SK-N-SH (cell line): ENCODE data around the gene RAB15. TPM values are rescaled to one million over a fixed set of nuclear protein-coding genes. Genes with fewer than 3 reads are reported as not detected.
A peak's percentile ranks its signal among the peaks of the same experiment; 100 is the strongest.

ENCODE experiments used
- CTCF ChIA-PET: fragments of 300-600, 350-600 bp; formaldehyde crosslinking; extraction: SDS; loops from one replicate; lab custom pipeline; 2021; lab: Yijun Ruan, JAX
- POLR2A ChIA-PET: fragments of 350-600 bp; sonication (Branson Sonifier 250); formaldehyde crosslinking; extraction: SDS; loops from one replicate; lab custom pipeline; 2020; ENCODE audit warnings: antibody characterized with exemption, inconsistent platforms; lab: Yijun Ruan, JAX
- DNase-seq: peaks from one replicate; pipeline ENCODE4 v3.0.0; 2012
- H2AFZ ChIP-seq: fragments of 200-600 bp; sonication (generic); 2 replicates; pipeline ENCODE4 v1.8.1; 2016; ENCODE audit warnings: antibody characterized with exemption, mild to moderate bottlenecking, low read depth
- H3F3A ChIP-seq: fragments of 200-600 bp; sonication (generic); replicated peaks from 2 replicates; pipeline ENCODE3; 2016; ENCODE audit warnings: antibody characterized with exemption, mild to moderate bottlenecking; ENCODE audit not compliant: insufficient read depth
- H3K27ac ChIP-seq, 2 experiments: fragments of 200-500 bp in 1 of 2; fragments of 200-600 bp in 1 of 2; sonication (Bioruptor generic) in 1 of 2; sonication (generic), shearing (Covaris generic) in 1 of 2; 2 replicates each; pipeline versions ENCODE4 v1.5.1 to v1.6.1; 2014 to 2016; ENCODE audit warnings: low read depth in 2 of 2, inconsistent platforms in 1 of 2, low read length in 1 of 2, mild to moderate bottlenecking in 1 of 2, mixed read lengths in 1 of 2
- H3K27me3 ChIP-seq: fragments of 200-600 bp; sonication (generic), shearing (Covaris generic); 2 replicates; pipeline ENCODE4 v1.6.1; 2016; ENCODE audit warnings: mixed run types; ENCODE audit not compliant: insufficient read depth
- H3K36me3 ChIP-seq, 2 experiments: fragments of 200-500 bp in 1 of 2; fragments of 200-600 bp in 1 of 2; sonication (Bioruptor generic) in 1 of 2; sonication (generic) in 1 of 2; replicated peaks in 1 of 2; 2 replicates each; pipeline versions ENCODE3 to v1.5.1; 2014 to 2016; ENCODE audit warnings: low read length in 1 of 2, mild to moderate bottlenecking in 1 of 2; ENCODE audit not compliant: insufficient read depth in 2 of 2, control insufficient read depth in 1 of 2
- H3K4me1 ChIP-seq, 2 experiments: fragments of 200-500 bp in 1 of 2; fragments of 200-600 bp in 1 of 2; sonication (Bioruptor generic) in 1 of 2; sonication (generic), shearing (Covaris generic) in 1 of 2; 2 replicates each; pipeline versions ENCODE4 v1.5.1 to v1.6.1; 2014 to 2016; ENCODE audit warnings: low read depth in 1 of 2, low read length in 1 of 2, mixed run types in 1 of 2; ENCODE audit not compliant: insufficient read depth in 2 of 2, control insufficient read depth in 1 of 2
- H3K4me2 ChIP-seq: fragments of 200-600 bp; sonication (generic), shearing (Covaris generic); 2 replicates; pipeline ENCODE4 v1.6.1; 2017; ENCODE audit warnings: mixed run types
- H3K4me3 ChIP-seq, 2 experiments: fragments of 200-500 bp in 1 of 2; fragments of 200-600 bp in 1 of 2; sonication (Bioruptor generic) in 1 of 2; sonication (generic), shearing (Covaris generic) in 1 of 2; 2 replicates each; pipeline versions ENCODE4 v1.5.1 to v1.8.1; 2014 to 2016; ENCODE audit warnings: low read depth in 2 of 2, inconsistent platforms in 1 of 2, low read length in 1 of 2, mild to moderate bottlenecking in 1 of 2, mixed read lengths in 1 of 2, moderate library complexity in 1 of 2
- H3K79me2 ChIP-seq: fragments of 200-600 bp; sonication (generic); 2 replicates; pipeline ENCODE4 v1.8.1; 2017; ENCODE audit warnings: mild to moderate bottlenecking; ENCODE audit not compliant: insufficient read depth
- H3K9ac ChIP-seq: fragments of 200-600 bp; sonication (generic); 2 replicates; pipeline ENCODE4 v1.6.1; 2017; ENCODE audit warnings: mixed run types
- H3K9me2 ChIP-seq: fragments of 200-600 bp; sonication (generic); 2 replicates; pipeline ENCODE4 v1.6.1; 2017; ENCODE audit warnings: mixed run types
- H3K9me3 ChIP-seq: fragments of 200-600 bp; sonication (generic); 2 replicates; pipeline ENCODE4 v1.6.1; 2017; ENCODE audit warnings: mixed run types, mild to moderate bottlenecking, moderate library complexity
- H4K20me1 ChIP-seq: fragments of 200-600 bp; sonication (generic); 2 replicates; pipeline ENCODE4 v1.6.1; 2017; ENCODE audit warnings: mild to moderate bottlenecking, mixed run types; ENCODE audit not compliant: insufficient read depth
- CHD2 ChIP-seq: fragments of 150-350 bp; IDR thresholded peaks from 2 replicates; pipeline ENCODE4 v1.6.1; 2018; ENCODE audit warnings: low read length; ENCODE audit not compliant: partially characterized antibody
- ELF1 ChIP-seq: IDR thresholded peaks from 2 replicates; pipeline ENCODE4 v1.4.0; 2012
- EP300 ChIP-seq, 2 experiments: IDR thresholded peaks; 2 replicates each; pipeline versions ENCODE4 v1.4.0 to v1.6.1; 2012; ENCODE audit warnings: borderline replicate concordance in 1 of 2, low read depth in 1 of 2, low read length in 1 of 2
- GABPA ChIP-seq: IDR thresholded peaks from 2 replicates; pipeline ENCODE4 v1.4.0; 2012; ENCODE audit warnings: low read depth, mild to moderate bottlenecking
- MXI1 ChIP-seq: IDR thresholded peaks from 2 replicates; pipeline ENCODE4 v1.6.1; 2012; ENCODE audit warnings: mild to moderate bottlenecking, low read depth, low read length, improper control_type of control experiment
- NRF1 ChIP-seq: IDR thresholded peaks from 2 replicates; pipeline ENCODE4 v1.6.1; 2012; ENCODE audit warnings: low read depth, mild to moderate bottlenecking, low read length
- POLR2AphosphoS5 ChIP-seq: IDR thresholded peaks from 2 replicates; pipeline ENCODE4 v1.6.1; 2012; ENCODE audit warnings: low read depth, low read length
- RAD21 ChIP-seq: IDR thresholded peaks from 2 replicates; pipeline ENCODE4 v1.6.1; 2012; ENCODE audit warnings: mild to moderate bottlenecking, low read length
- RCOR1 ChIP-seq: fragments of 150-350 bp; IDR thresholded peaks from 2 replicates; pipeline ENCODE4 v1.6.1; 2017; ENCODE audit warnings: antibody characterized with exemption, low read length
- RFX5 ChIP-seq: IDR thresholded peaks from 2 replicates; pipeline ENCODE4 v1.6.1; 2012; ENCODE audit warnings: mild to moderate bottlenecking, improper control_type of control experiment, low read length
- SIN3A ChIP-seq: IDR thresholded peaks from 2 replicates; pipeline ENCODE4 v1.6.1; 2012; ENCODE audit warnings: low read depth, mild to moderate bottlenecking, low read length, moderate library complexity, borderline replicate concordance
- TAF1 ChIP-seq: IDR thresholded peaks from 2 replicates; pipeline ENCODE4 v1.6.1; 2012; ENCODE audit warnings: low read depth, mild to moderate bottlenecking, low read length, moderate library complexity, borderline replicate concordance
- TCF12 ChIP-seq: IDR thresholded peaks from 2 replicates; pipeline ENCODE4 v1.4.0; 2012
- TEAD4 ChIP-seq: IDR thresholded peaks from 2 replicates; pipeline ENCODE4 v1.4.0; 2012; ENCODE audit warnings: mild to moderate bottlenecking, borderline replicate concordance; ENCODE audit not compliant: insufficient read depth
- YY1 ChIP-seq: IDR thresholded peaks from 2 replicates; pipeline ENCODE4 v1.4.0; 2012; ENCODE audit warnings: low read depth, mild to moderate bottlenecking
- WGBS: methylation state at CpG from one replicate; pipeline ENCODE4 v1.1.6; 2017; ENCODE audit warnings: low lambda C conversion rate; 5-methylcytosine and 5-hydroxymethylcytosine counted together
- polyA plus RNA-seq, 3 experiments: library from polyadenylated mRNA; depleted of rRNA; stranded (reverse); fragments of >200 nt; gene quantifications; 2 replicates each; pipeline ENCODE4 v1.2.3, GENCODE V29; 2012
- TF ChIP-seq, protein P1 (sequence below): fragments of 200-600 bp; sonication (generic); IDR thresholded peaks from 2 replicates; pipeline ENCODE4 v1.6.1; 2017; ENCODE audit warnings: antibody characterized with exemption, mild to moderate bottlenecking, moderate library complexity
- TF ChIP-seq, protein P2 (sequence below): IDR thresholded peaks from 2 replicates; pipeline ENCODE4 v1.4.0; 2012; ENCODE audit warnings: low read depth, borderline replicate concordance
- TF ChIP-seq, protein P3 (sequence below): IDR thresholded peaks from 2 replicates; pipeline ENCODE4 v1.4.0; 2012; ENCODE audit warnings: low read depth, borderline replicate concordance
- TF ChIP-seq, protein P4 (sequence below): IDR thresholded peaks from 2 replicates; pipeline ENCODE4; 2012
- TF ChIP-seq, protein P5 (sequence below): IDR thresholded peaks from 2 replicates; pipeline ENCODE4 v1.4.0; 2012; ENCODE audit warnings: low read depth

The RAB15 gene
- polyA plus RNA-seq, 1 of the 3 experiments (the other 2 are of a cell fraction) = 14.2 TPM

DNA sequence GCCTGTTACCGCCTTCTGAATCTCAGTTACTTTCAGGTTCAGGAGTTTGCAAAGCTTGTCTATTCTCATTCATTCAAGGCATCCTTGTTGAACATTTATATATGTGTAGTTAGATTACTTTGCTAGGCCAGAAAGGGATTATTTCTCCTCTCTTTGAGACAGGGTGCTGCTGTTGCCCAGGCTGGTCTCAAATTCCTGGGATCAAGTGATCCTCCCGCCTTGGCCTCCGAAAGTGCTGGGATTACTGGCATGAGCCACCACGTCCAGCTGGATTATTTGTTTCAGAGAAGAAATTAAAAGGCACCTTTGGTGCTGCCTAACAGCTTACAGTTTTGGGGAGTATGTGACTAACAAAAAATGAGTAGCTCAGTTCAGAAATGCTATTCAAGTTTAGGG is 57.1 kb downstream of the RAB15 start:
- Histone ChIP-seq H3K9me2 (no peaks in the 10 kb centered on the region), H3K79me2 (peaks cover 56% of the 10 kb centered on the region), H3K36me3 (peaks cover 0 to 8% of the 10 kb centered on the region in 2 experiments), H2AFZ (no peak overlapping the region), H3F3A (peaks cover 3% of the 10 kb centered on the region), H3K27ac (peak overlapping the region; percentile 86 to 87; a peak in 3 of 4 replicates), H3K27me3 (no peaks in the 10 kb centered on the region), H3K4me2 (peak overlapping the region; percentile 78), H3K9ac (peak overlapping the region; percentile 96), H4K20me1 (peaks cover 6% of the 10 kb centered on the region; the same call in 1 of the 2 replicates), H3K4me1 (peaks cover 9 to 15% of the 10 kb centered on the region in 2 experiments; a peak in 3 of 4 replicates), H3K4me3 (peak overlapping the region; percentile 79 to 97), H3K9me3 (no peaks in the 10 kb centered on the region)
- WGBS = 27% methylated on average over 4 of the region's 4 CpGs
- TF ChIP-seq, protein P1, sequence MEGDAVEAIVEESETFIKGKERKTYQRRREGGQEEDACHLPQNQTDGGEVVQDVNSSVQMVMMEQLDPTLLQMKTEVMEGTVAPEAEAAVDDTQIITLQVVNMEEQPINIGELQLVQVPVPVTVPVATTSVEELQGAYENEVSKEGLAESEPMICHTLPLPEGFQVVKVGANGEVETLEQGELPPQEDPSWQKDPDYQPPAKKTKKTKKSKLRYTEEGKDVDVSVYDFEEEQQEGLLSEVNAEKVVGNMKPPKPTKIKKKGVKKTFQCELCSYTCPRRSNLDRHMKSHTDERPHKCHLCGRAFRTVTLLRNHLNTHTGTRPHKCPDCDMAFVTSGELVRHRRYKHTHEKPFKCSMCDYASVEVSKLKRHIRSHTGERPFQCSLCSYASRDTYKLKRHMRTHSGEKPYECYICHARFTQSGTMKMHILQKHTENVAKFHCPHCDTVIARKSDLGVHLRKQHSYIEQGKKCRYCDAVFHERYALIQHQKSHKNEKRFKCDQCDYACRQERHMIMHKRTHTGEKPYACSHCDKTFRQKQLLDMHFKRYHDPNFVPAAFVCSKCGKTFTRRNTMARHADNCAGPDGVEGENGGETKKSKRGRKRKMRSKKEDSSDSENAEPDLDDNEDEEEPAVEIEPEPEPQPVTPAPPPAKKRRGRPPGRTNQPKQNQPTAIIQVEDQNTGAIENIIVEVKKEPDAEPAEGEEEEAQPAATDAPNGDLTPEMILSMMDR = no peak
- TF ChIP-seq RCOR1 (no peak), EP300 (IDR thresholded peaks at IDR 0.05; ENCODE audit: borderline replicate concordance in 1 of 2, low read depth in 1 of 2, low read length in 1 of 2) (no peak), RFX5 (no peak)
- no peak for DNase-seq
- ChIA-PET POLR2A (interaction anchor here (0.5 kb wide), 1 partner anchor 45 kb away, joined by 5 read pairs; no protein-coding TSS in a partner anchor), CTCF (interaction anchor here (1.1 to 2.1 kb wide), 5 partner anchors 23 to 150 kb away, joined by 3 to 9 read pairs (median 6); no protein-coding TSS in a partner anchor)

DNA sequence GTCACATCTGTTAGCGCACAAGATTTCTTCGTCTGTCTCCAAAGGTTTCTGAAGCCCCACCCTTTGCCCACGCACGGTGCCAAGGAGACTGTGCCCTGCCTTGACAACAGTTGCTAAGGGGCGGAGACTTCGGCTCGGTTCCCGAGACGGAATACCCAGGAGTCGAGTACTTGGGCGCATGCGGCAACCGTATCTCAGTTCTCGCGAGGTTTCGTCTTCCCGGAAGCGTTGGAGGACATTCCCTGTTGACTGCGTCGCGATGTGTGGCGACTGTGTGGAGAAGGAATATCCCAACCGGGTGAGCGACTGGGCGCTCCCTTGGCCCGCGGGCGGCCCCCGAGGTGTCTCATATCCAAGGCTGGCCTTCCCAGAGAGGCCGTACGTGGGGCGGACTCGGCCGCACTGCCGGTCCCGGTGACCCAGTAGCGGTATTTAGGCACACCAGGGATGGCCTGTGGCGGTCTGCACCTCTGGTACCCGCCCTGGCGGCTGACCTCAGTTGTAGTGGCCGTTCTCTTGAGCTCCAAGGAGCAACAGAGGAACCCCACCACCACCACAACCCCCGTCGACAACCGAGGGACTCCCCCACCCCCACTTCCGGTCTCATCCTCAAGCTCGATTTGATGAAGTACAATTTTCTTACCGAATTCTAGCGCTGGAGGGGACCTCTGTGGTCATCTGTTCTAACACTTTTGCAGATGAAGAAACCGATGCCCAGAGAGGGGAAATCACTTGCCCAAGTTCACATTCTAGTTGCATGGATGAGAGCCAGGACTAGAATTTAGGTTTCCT is 57.7 kb downstream of the RAB15 start, which contains the start of gene CHURC1:
Gene CHURC1, plus strand, starts transcription at position 219 of the 792 bp plus-strand sequence. Its CDS starts 41 bp downstream, at position 260.
- no peaks in the 10 kb centered on the region for H3K9me3 ChIP-seq
- peak; percentile 92 for DNase-seq
- POLR2A ChIA-PET = interaction anchor here (0.5 kb wide), 1 partner anchor 46 kb away, joined by 5 read pairs; no protein-coding TSS in a partner anchor

More for the DNA sequence above, 57.7 kb downstream of the RAB15 start, which contains the start of gene CHURC1:
- TF ChIP-seq NRF1 = peak; percentile 19; the same call in 1 of the 2 replicates
- TF ChIP-seq RCOR1 = no peak
- TF ChIP-seq SIN3A = peak; percentile 87
- no peak for TF ChIP-seq RFX5
- TF ChIP-seq, protein P2, sequence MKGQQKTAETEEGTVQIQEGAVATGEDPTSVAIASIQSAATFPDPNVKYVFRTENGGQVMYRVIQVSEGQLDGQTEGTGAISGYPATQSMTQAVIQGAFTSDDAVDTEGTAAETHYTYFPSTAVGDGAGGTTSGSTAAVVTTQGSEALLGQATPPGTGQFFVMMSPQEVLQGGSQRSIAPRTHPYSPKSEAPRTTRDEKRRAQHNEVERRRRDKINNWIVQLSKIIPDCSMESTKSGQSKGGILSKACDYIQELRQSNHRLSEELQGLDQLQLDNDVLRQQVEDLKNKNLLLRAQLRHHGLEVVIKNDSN = no peak
- TF ChIP-seq YY1 = peak; percentile 32; the same call in 1 of the 2 replicates
- peak; percentile 40; the same call in 1 of the 2 replicates for TF ChIP-seq GABPA
- no peak for TF ChIP-seq TEAD4
- peak; percentile 95 for TF ChIP-seq ELF1
- TF ChIP-seq, protein P3, sequence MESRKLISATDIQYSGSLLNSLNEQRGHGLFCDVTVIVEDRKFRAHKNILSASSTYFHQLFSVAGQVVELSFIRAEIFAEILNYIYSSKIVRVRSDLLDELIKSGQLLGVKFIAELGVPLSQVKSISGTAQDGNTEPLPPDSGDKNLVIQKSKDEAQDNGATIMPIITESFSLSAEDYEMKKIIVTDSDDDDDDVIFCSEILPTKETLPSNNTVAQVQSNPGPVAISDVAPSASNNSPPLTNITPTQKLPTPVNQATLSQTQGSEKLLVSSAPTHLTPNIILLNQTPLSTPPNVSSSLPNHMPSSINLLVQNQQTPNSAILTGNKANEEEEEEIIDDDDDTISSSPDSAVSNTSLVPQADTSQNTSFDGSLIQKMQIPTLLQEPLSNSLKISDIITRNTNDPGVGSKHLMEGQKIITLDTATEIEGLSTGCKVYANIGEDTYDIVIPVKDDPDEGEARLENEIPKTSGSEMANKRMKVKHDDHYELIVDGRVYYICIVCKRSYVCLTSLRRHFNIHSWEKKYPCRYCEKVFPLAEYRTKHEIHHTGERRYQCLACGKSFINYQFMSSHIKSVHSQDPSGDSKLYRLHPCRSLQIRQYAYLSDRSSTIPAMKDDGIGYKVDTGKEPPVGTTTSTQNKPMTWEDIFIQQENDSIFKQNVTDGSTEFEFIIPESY = peak; percentile 97
- no peak for TF ChIP-seq RAD21
- peak; percentile 94 for TF ChIP-seq MXI1
- peak; percentile 94 for TF ChIP-seq POLR2AphosphoS5
- no peak for TF ChIP-seq TCF12
- peak; percentile 79; the same call in 1 of the 2 replicates for TF ChIP-seq TAF1
- TF ChIP-seq, protein P4, sequence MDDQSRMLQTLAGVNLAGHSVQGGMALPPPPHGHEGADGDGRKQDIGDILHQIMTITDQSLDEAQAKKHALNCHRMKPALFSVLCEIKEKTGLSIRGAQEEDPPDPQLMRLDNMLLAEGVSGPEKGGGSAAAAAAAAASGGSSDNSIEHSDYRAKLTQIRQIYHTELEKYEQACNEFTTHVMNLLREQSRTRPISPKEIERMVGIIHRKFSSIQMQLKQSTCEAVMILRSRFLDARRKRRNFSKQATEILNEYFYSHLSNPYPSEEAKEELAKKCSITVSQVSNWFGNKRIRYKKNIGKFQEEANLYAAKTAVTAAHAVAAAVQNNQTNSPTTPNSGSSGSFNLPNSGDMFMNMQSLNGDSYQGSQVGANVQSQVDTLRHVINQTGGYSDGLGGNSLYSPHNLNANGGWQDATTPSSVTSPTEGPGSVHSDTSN = no peak
- TF ChIP-seq, protein P5, sequence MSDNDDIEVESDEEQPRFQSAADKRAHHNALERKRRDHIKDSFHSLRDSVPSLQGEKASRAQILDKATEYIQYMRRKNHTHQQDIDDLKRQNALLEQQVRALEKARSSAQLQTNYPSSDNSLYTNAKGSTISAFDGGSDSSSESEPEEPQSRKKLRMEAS = peak; percentile 16; the same call in 1 of the 2 replicates
- TF ChIP-seq CHD2 = peak; percentile 99
- peaks cover 0 to 3% of the 10 kb centered on the region in 2 experiments for H3K36me3 ChIP-seq
- peak within 1 kb of the TSS; percentile 79 to 97 for H3K4me3 ChIP-seq
- CTCF ChIA-PET = interaction anchor here (1.1 to 2.1 kb wide), 5 partner anchors 23 to 149 kb away, joined by 3 to 9 read pairs (median 6); no protein-coding TSS in a partner anchor
- H3F3A ChIP-seq = peaks cover 3% of the 10 kb centered on the region
- peak within 1 kb of the TSS; percentile 86 to 87 for H3K27ac ChIP-seq
- peak within 1 kb of the TSS; percentile 78 for H3K4me2 ChIP-seq
- peak within 1 kb of the TSS; percentile 91 for H2AFZ ChIP-seq
- 2% methylated on average over 27 of the region's 49 CpGs for WGBS
- H3K4me1 ChIP-seq = peaks cover 9 to 15% of the 10 kb centered on the region in 2 experiments; a peak in 3 of 4 replicates
- peak within 1 kb of the TSS; percentile 96 for H3K9ac ChIP-seq
- peaks cover 51% of the 10 kb centered on the region for H3K79me2 ChIP-seq
- H3K9me2 ChIP-seq = no peaks in the 10 kb centered on the region
- peaks cover 6% of the 10 kb centered on the region; the same call in 1 of the 2 replicates for H4K20me1 ChIP-seq
- no peaks in the 10 kb centered on the region for H3K27me3 ChIP-seq
